Breast epithelium (tissue), 3 donors: ENCODE data around the gene PRKG1.

Source experiments
- POLR2A ChIP-seq: fragments of 450-650 bp; IDR thresholded peaks from one replicate; pipeline ENCODE4 v1.6.1; 2016; ENCODE audit warnings: antibody characterized with exemption, mild to moderate bottlenecking, moderate library complexity
- POLR2AphosphoS5 ChIP-seq, 3 donors: sonication (generic); formaldehyde crosslinking; IDR thresholded peaks; one replicate each; pipeline ENCODE4 v1.6.1; 2017; ENCODE audit warnings: antibody characterized with exemption in 3 of 3
- TF ChIP-seq, protein P1 (sequence below), 3 donors: fragments of 450-650 bp; IDR thresholded peaks; one replicate each; pipeline ENCODE4 v1.5.1; 2016 to 2017; ENCODE audit warnings: antibody characterized with exemption in 3 of 3, mild to moderate bottlenecking in 3 of 3, moderate library complexity in 3 of 3

DNA sequence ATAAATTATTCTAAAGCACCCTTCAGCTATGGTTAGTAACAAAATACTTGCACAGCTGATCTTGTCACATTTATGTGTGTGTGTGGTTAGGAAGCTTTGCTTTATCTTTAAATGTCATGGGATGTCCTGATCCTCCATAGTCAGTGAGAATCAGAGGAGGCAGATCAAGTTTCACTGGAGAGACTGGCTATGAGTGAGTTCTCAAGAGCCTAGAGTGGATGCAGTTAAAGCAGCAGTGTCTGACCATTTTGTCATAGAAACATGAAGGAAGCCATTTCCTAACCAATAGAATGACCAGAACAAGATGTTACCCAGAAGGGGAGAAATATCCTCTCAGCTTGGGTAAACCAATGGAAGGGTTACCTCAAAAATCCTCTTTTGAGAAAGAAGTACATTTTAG, 1032.6 kb downstream of the PRKG1 start:
- TF ChIP-seq POLR2A (no peak), POLR2AphosphoS5 (IDR thresholded peaks at IDR 0.05) (no peak)
- TF ChIP-seq, protein P1, sequence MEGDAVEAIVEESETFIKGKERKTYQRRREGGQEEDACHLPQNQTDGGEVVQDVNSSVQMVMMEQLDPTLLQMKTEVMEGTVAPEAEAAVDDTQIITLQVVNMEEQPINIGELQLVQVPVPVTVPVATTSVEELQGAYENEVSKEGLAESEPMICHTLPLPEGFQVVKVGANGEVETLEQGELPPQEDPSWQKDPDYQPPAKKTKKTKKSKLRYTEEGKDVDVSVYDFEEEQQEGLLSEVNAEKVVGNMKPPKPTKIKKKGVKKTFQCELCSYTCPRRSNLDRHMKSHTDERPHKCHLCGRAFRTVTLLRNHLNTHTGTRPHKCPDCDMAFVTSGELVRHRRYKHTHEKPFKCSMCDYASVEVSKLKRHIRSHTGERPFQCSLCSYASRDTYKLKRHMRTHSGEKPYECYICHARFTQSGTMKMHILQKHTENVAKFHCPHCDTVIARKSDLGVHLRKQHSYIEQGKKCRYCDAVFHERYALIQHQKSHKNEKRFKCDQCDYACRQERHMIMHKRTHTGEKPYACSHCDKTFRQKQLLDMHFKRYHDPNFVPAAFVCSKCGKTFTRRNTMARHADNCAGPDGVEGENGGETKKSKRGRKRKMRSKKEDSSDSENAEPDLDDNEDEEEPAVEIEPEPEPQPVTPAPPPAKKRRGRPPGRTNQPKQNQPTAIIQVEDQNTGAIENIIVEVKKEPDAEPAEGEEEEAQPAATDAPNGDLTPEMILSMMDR (IDR thresholded peaks at IDR 0.05), result no peak
